Measurements from ENCODE around the gene RPL36. TPM values are rescaled to one million over a fixed set of nuclear protein-coding genes. Genes with fewer than 3 reads are reported as not detected.
A peak's percentile ranks its signal among the peaks of the same experiment; 100 is the strongest.

The RPL36 gene
- total and polyA plus RNA-seq, 2 experiments from 2014 or later: 637 to 990 TPM

- H3K9me2 ChIP-seq (replicated peaks; ENCODE audit: insufficient read depth): no peaks in the 10 kb centered on the region
- H3K36me3 ChIP-seq (replicated peaks; ENCODE audit: insufficient read depth, low read depth): no peaks in the 10 kb centered on the region
- no peaks in the 10 kb centered on the region for H4K20me1 ChIP-seq (ENCODE audit: insufficient read depth, poor library complexity, severe bottlenecking)
- no peaks in the 10 kb centered on the region for H3K4me1 ChIP-seq (ENCODE audit: insufficient read depth)
- H3K4me3 ChIP-seq: no peak overlapping the region
- no peaks in the 10 kb centered on the region for H3K27me3 ChIP-seq
- peak; percentile 4 for DNase-seq (ENCODE audit: low spot score)
- H3K4me2 ChIP-seq: no peak overlapping the region
- TF ChIP-seq CTCF (IDR thresholded peaks at IDR 0.05; ENCODE audit: poor library complexity): no peak
- TF ChIP-seq EZH2phosphoT487 (IDR thresholded peaks at IDR 0.05; ENCODE audit: low read depth, severe bottlenecking, unreplicated experiment): no peak
- TF ChIP-seq EZH2 (IDR thresholded peaks at IDR 0.05; ENCODE audit: borderline replicate concordance): no peak
- H3K79me2 ChIP-seq: peaks cover 1% of the 10 kb centered on the region
- WGBS (ENCODE audit: low lambda C conversion rate, missing lambda C conversion rate): 90% methylated on average over 21 of the region's 22 CpGs
- no peak overlapping the region for H2AFZ ChIP-seq
- no peaks in the 10 kb centered on the region for H3K9me3 ChIP-seq (ENCODE audit: low read depth)
- no peak overlapping the region for H3K27ac ChIP-seq
Measured at GRCh38 chr19:5684694-5685430, 5.2 kb upstream of the RPL36 start.

- Histone ChIP-seq H4K20me1 (ENCODE audit: insufficient read depth, poor library complexity, severe bottlenecking) (peaks cover 10% of the 10 kb centered on the region), H3K9me3 (ENCODE audit: low read depth) (no peaks in the 10 kb centered on the region), H3K4me2 (peak overlapping the region; percentile 82), H3K4me3 (no peak overlapping the region), H3K27me3 (no peaks in the 10 kb centered on the region), H3K4me1 (ENCODE audit: insufficient read depth) (no peaks in the 10 kb centered on the region), H3K79me2 (peaks cover 11% of the 10 kb centered on the region), H3K9me2 (replicated peaks; ENCODE audit: insufficient read depth) (no peaks in the 10 kb centered on the region), H3K27ac (peak overlapping the region; percentile 75), H2AFZ (peak overlapping the region; percentile 64), H3K36me3 (replicated peaks; ENCODE audit: insufficient read depth, low read depth) (no peaks in the 10 kb centered on the region)
- no peak for DNase-seq (ENCODE audit: low spot score)
- 63% methylated on average over 12 of the region's 16 CpGs for WGBS (ENCODE audit: low lambda C conversion rate, missing lambda C conversion rate)
- TF ChIP-seq EZH2phosphoT487 (IDR thresholded peaks at IDR 0.05; ENCODE audit: low read depth, severe bottlenecking, unreplicated experiment): no peak
- TF ChIP-seq EZH2 (IDR thresholded peaks at IDR 0.05; ENCODE audit: borderline replicate concordance): no peak
- TF ChIP-seq CTCF (IDR thresholded peaks at IDR 0.05; ENCODE audit: poor library complexity): no peak
Measured at GRCh38 chr19:5686326-5686646, 3.8 kb upstream of the RPL36 start.

GRCh38 chr19:5686647-5687359, 3.3 kb upstream of the RPL36 start:
- Histone ChIP-seq H3K79me2 (peaks cover 16% of the 10 kb centered on the region), H3K4me1 (ENCODE audit: insufficient read depth) (peaks cover 3% of the 10 kb centered on the region), H2AFZ (peak overlapping the region; percentile 64), H3K9me3 (ENCODE audit: low read depth) (no peaks in the 10 kb centered on the region), H3K27me3 (no peaks in the 10 kb centered on the region), H3K4me3 (peak overlapping the region; percentile 51), H3K4me2 (peak overlapping the region; percentile 82), H3K27ac (peak overlapping the region; percentile 75), H4K20me1 (ENCODE audit: insufficient read depth, poor library complexity, severe bottlenecking) (peaks cover 15% of the 10 kb centered on the region), H3K36me3 (replicated peaks; ENCODE audit: insufficient read depth, low read depth) (no peaks in the 10 kb centered on the region), H3K9me2 (replicated peaks; ENCODE audit: insufficient read depth) (no peaks in the 10 kb centered on the region)
- WGBS (ENCODE audit: low lambda C conversion rate, missing lambda C conversion rate): 0% methylated on average over 11 of the region's 59 CpGs
- TF ChIP-seq CTCF (IDR thresholded peaks at IDR 0.05; ENCODE audit: poor library complexity) (peak; percentile 80), EZH2 (IDR thresholded peaks at IDR 0.05; ENCODE audit: borderline replicate concordance) (no peak)
- peak; percentile 97 for DNase-seq (ENCODE audit: low spot score)

Measured in hepatocyte (in vitro differentiated cells).